ENCODE measurements around the gene FOXD2. TPM values are rescaled to one million over a fixed set of nuclear protein-coding genes. Genes with fewer than 3 reads are reported as not detected.

The FOXD2 gene
- total RNA-seq, 4 donors from 2014 or later: under 0.01 to 0.57 (median 0.19) TPM; not detected in 1

- TF ChIP-seq EP300 (IDR thresholded peaks at IDR 0.05): no peak
- no peak for TF ChIP-seq CTCF (IDR thresholded peaks at IDR 0.05)
- no peak for TF ChIP-seq POLR2A (IDR thresholded peaks at IDR 0.05; ENCODE audit: low read depth)
- TF ChIP-seq POLR2AphosphoS5 (IDR thresholded peaks at IDR 0.05): no peak
These were observed 44.7 kb upstream of the FOXD2 start for GRCh38 chr1:47393141-47393540.

GRCh38 chr1:47395433-47395832 is 42.4 kb upstream of the FOXD2 start:
- Histone ChIP-seq H3K4me3 (no peak overlapping the region), H3K9me3 (no peaks in the 10 kb centered on the region), H3K4me1 (no peaks in the 10 kb centered on the region), H3K36me3 (no peaks in the 10 kb centered on the region), H3K27me3 (peaks cover 0 to 46% (median 3%) of the 10 kb centered on the region in 4 donors), H3K27ac (replicated peaks in 1 of 4) (no peak overlapping the region)
- 76% methylated on average over 3 of the region's 3 CpGs for WGBS
- TF ChIP-seq CTCF (IDR thresholded peaks at IDR 0.05): no peak
- no peak for TF ChIP-seq POLR2AphosphoS5 (IDR thresholded peaks at IDR 0.05)
- no peak for TF ChIP-seq POLR2A (IDR thresholded peaks at IDR 0.05; ENCODE audit: low read depth)
- no peak for TF ChIP-seq EP300 (IDR thresholded peaks at IDR 0.05)
- peak; percentile 57 for DNase-seq (ENCODE audit: extremely low spot score)
- intact Hi-C loops (cut with DNase I): no loop called here

More at GRCh38 chr1:47393141-47393540, 44.7 kb upstream of the FOXD2 start:
- H3K9me3 ChIP-seq: no peaks in the 10 kb centered on the region
- H3K27ac ChIP-seq (replicated peaks in 1 of 4): no peak overlapping the region
- no peak overlapping the region for H3K4me3 ChIP-seq
- peak; percentile 86 for DNase-seq (ENCODE audit: extremely low spot score)
- H3K36me3 ChIP-seq: no peaks in the 10 kb centered on the region
- peaks cover 0 to 27% (median 3%) of the 10 kb centered on the region in 4 donors for H3K27me3 ChIP-seq
- WGBS: 74% methylated on average over 5 of the region's 5 CpGs
- peaks cover 0 to 12% (median 10%) of the 10 kb centered on the region in 4 donors for H3K4me1 ChIP-seq
- intact Hi-C loops (cut with DNase I): no loop called here

GRCh38 chr1:47396671-47397196 is 41.1 kb upstream of the FOXD2 start:
- intact Hi-C loops (cut with DNase I): no loop called here
- H3K4me3 ChIP-seq: no peak overlapping the region
- H3K9me3 ChIP-seq: no peaks in the 10 kb centered on the region
- peaks cover 0 to 55% (median 3%) of the 10 kb centered on the region in 4 donors for H3K27me3 ChIP-seq
- H3K27ac ChIP-seq (replicated peaks in 1 of 4): no peak overlapping the region
- peak; percentile 74 for DNase-seq (ENCODE audit: extremely low spot score)
- H3K4me1 ChIP-seq: no peaks in the 10 kb centered on the region
- TF ChIP-seq POLR2A (IDR thresholded peaks at IDR 0.05; ENCODE audit: low read depth): no peak
- no peak for TF ChIP-seq CTCF (IDR thresholded peaks at IDR 0.05)
- TF ChIP-seq EP300 (IDR thresholded peaks at IDR 0.05): no peak
- no peak for TF ChIP-seq POLR2AphosphoS5 (IDR thresholded peaks at IDR 0.05)
- 89% methylated on average over 3 of the region's 6 CpGs for WGBS
- no peaks in the 10 kb centered on the region for H3K36me3 ChIP-seq

- Histone ChIP-seq H3K27me3 (peaks cover 0 to 73% (median 3%) of the 10 kb centered on the region in 4 donors), H3K36me3 (no peaks in the 10 kb centered on the region), H3K4me3 (no peak overlapping the region), H3K27ac (replicated peaks in 1 of 4) (no peak overlapping the region), H3K9me3 (no peaks in the 10 kb centered on the region), H3K4me1 (no peaks in the 10 kb centered on the region)
- DNase-seq (ENCODE audit: extremely low spot score): no peak
- 89% methylated on average over 4 of the region's 4 CpGs for WGBS
- intact Hi-C loops (cut with DNase I): no loop called here
- no peak for TF ChIP-seq EP300 (IDR thresholded peaks at IDR 0.05)
- no peak for TF ChIP-seq POLR2AphosphoS5 (IDR thresholded peaks at IDR 0.05)
- TF ChIP-seq CTCF (IDR thresholded peaks at IDR 0.05): no peak
- no peak for TF ChIP-seq POLR2A (IDR thresholded peaks at IDR 0.05; ENCODE audit: low read depth)
These were observed 38.6 kb upstream of the FOXD2 start for GRCh38 chr1:47399138-47399845.

All from esophagus muscularis mucosa (tissue), 4 donors.